NCI-H2227 treated with DMSO at 0.1 percent for 48 hours (cell line): ENCODE data around the gene PLPP2.
"Not testable (repeated sequence)": the region's sequence is repeated elsewhere in the genome, so short reads cannot be mapped to it uniquely, and the experiment has no call there.

Experiments used
- DNase-seq: peaks from one replicate; lab custom pipeline; 2025; lab: John Stamatoyannopoulos, UW

The PLPP2 gene

DNA sequence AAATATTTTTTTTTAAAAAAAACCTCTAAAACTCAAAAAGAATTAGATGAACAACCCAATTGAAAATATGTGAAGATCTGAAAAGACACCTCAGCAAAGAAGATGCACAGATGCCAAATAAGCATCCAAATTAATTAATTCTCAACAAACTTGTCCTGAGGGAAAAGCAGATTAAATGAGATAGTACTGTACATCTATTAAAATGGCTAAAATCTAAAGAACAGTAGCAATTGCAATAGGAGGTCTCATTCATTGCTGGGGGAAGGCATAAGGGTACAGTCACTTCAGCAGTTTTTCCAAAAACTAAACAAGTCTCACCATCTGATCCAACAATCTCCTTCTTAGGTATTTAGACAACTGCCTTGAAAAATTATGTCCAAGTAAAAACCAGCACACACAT is 22.0 kb downstream of the PLPP2 start:
- no peak for DNase-seq

DNA sequence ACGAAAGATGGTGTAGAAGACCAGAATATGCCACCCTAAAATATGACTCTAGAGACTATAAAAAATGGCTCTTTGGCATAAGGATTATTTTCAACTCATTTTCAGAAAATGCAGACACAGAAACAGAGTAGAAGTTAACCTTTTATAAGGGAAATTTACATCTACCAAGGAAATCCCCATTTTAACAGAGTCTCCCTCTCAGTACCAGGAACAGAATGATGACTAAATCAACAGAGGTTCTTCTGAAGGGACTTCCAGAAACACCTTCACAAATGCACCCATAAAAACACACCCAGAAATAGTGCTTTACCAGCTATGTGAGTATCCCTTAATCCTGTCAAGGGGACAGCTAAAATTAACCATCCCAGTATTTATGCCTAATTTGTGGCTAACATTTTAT is 29.1 kb downstream of the PLPP2 start:
- DNase-seq = no peak

DNA sequence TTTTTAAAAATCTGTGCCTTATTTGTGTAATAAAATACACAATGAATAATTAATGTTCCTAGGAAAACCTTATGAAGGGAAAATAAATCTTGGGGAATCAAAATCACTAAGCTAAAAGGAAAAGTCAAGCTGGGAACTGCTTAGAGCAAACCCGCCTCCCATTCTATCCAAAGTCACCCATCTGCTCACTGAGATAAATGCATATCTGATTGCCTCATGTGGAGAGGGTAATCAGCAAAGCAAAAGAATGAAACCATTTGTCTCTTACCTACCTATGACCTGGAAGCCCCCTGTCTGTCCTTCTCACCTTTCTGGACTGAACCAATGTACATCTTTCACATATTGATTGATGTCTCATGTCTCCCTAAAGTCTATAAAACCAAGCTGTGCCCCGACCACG is 34.4 kb downstream of the PLPP2 start:
- not testable (repeated sequence) for DNase-seq

DNA sequence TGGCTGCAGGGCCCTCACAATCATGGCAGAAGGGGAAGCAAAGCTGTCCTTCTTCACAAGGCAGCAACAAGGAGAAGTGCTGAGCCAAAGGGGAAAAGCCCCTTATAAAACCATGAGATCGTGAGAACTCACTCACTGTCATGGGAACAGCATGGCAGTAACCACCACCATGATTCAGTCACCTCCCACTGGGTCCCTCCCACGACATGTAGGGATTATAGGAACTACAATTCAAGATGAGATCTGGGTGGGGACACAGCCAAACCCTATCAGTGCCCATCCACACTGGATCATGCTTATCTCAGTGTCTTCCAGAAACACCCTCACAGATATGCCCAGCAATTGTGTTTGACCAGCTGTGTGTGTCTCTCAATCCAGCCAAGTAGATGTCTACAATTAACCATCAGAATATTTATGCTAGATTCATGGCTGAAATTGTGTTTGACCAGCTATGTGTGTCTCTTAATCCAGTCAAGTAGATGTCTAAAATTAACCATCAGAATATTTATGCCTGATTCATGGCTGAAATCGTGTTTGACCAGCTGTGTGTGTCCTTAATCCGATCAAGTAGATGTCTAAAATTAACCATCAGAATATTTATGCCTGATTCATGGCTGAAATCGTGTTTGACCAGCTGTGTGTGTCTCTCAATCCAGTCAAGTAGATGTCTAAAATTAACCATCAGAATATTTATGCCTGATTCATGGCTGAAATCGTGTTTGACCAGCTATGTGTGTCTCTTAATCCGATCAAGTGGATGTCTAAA is 38.6 kb downstream of the PLPP2 start:
- DNase-seq = not testable (repeated sequence)

DNA sequence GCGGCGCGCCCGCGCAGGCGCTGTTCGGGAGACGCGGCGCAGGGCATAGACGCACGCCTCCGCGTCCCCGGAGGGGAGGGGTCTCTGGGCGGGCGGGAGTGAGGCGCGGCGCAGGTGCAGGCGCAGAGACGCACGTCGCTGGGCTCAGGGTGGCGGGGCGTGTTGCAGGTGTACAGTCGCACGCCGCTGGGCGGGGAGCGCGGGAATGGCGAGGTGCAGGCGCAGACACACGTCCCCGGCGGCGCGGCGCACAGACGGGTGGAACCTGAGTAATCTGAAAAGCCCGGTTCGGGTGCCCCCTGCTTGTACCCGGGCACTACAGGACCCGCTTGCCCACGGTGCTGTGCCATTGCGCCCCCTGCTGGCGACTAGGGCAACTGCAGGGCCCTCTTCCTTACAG is 44.7 kb downstream of the PLPP2 start:
- DNase-seq = no peak

DNA sequence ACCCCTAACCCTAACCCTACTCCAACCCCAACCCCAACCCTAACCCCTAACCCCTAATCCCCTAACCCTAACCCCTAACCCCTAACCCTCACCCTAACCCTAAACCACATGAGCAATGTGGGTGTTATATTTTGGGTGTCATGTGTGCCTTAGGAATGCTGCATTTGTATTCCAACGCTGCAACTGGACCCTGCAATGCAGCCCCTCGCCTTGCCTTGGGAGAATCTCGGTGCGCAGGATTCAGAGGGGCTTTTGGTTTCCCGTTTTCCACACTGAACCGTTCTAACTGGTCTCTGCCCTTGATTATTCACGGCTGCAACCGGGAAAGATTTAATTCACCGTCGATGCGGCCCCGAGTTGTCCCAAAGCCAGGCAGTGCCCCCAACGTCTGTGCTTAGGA is 45.3 kb downstream of the PLPP2 start:
- not testable (repeated sequence) for DNase-seq

DNA sequence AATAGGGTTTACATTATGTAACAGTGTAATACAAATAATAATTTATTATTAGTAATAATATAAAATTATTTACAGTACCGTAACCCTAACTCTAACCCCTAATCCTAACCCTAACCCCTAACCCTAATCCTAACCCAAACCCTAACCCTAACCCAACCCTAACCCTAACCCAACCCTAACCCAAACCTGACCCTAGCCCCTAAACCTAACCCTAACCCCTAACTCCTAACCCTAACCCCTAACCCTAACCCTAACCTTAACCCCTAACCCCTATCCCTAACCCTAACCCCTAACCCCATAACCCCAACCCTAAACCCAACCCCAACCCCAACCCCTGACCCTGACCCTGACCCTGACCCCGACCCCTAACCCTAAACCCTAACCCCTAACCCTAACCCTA is 45.7 kb downstream of the PLPP2 start:
- DNase-seq = no peak
